HG02852 (cell line): ENCODE measurements around the gene RNF125.

ENCODE experiments used
- ATAC-seq: cut with Tn5 transposase; IDR thresholded peaks from one replicate; pipeline ENCODE4 v1.9.1; 2021; ENCODE audit warnings: mild to moderate bottlenecking, moderate library complexity; ENCODE audit not compliant: unreplicated experiment

RNF125 gene

GRCh38 chr18:32021756-32022564 lies 3.3 kb downstream of the RNF125 start:
- no peak for ATAC-seq

GRCh38 chr18:32025744-32026143 lies 7.1 kb downstream of the RNF125 start:
- no peak for ATAC-seq

GRCh38 chr18:32026491-32027086 lies 8.0 kb downstream of the RNF125 start:
- ATAC-seq: no peak

GRCh38 chr18:32029558-32029957 lies 10.9 kb downstream of the RNF125 start:
- no peak for ATAC-seq

DNA sequence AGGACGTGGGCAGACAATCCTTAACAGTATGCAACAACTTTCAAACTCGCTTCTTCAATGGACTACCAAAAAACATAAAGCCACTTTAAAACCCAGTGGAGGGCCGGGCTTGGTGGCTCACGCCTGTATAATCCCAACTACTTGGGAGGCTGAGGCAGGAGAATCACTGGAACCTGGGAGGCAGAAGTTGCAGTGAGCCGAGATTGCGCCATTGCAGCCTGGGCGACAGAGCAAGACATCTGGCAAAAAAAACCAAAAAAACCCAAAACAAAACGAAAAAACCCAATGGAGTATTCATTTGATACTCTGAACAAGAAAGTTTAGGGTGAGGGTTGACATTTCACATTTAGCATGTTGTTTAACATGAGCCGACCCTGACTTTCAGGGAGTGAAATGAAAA lies 14.0 kb downstream of the RNF125 start:
- no peak for ATAC-seq

DNA sequence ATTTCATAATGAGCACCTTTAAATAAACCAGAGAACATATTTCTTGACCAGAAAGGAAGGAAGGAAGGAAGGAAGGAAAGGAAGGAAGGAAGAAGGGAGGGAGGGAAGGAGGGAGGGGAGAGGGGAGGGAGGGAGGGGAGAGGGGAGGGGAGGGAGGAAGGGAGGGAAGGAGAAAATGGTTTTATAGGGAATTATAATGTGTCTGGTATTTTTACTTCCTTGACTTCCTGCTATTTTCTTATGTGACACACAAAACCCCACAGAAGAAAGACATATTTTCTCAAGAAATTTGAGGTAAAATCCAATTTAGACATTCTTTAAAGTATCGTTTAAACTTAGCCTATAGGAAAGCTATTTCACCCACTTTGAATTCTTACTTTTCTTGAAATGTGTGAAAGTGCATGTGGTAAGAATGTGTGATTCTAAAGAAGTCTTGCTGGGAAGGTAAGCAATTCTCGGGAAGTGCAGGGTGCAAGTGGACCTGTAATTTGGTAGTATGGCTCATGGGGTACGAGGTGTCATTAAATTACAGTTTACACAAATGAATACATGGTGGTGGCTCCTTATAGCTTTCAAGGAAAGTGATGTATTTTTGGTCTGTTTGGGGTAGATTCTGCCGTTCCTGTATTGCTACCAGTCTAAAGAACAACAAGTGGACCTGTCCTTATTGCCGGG lies 18.0 kb downstream of the RNF125 start:
- ATAC-seq: no peak

GRCh38 chr18:32037616-32038015 lies 19.0 kb downstream of the RNF125 start:
- no peak for ATAC-seq

GRCh38 chr18:32040936-32041335 lies 22.3 kb downstream of the RNF125 start:
- ATAC-seq: peak; percentile 83

- ATAC-seq: no peak
Observed at GRCh38 chr18:32042337-32042736, 23.7 kb downstream of the RNF125 start.

DNA sequence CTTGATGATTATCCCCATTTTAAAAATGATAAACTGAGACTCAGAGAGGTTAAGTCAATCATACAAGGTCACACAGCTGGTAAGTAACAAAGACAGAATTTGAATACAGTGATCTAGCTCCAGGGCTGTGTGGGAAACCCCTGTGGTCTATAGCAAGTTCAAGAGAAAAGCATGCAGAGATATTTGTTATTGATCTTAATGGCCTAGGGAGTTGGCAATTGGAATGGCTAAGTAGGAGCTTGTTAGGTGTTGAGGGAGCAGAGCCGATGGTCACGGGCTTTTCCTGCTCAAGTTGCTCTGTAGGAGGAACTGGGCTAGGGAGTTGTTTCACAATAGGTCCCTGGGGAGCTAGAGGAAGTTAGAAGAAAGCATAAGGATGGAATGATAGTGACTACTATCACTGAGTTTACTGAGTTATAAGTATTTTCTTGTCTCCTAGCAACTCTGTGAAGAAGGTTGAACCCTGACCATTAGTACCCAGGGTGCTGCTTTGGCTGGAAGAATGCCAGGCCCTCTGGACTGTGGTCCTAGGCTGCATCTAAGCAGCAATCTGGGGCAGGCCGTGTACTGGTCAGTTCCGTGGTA lies 30.0 kb downstream of the RNF125 start:
- peak; percentile 67 for ATAC-seq

GRCh38 chr18:32049393-32050171 lies 31.0 kb downstream of the RNF125 start:
- ATAC-seq: no peak

DNA sequence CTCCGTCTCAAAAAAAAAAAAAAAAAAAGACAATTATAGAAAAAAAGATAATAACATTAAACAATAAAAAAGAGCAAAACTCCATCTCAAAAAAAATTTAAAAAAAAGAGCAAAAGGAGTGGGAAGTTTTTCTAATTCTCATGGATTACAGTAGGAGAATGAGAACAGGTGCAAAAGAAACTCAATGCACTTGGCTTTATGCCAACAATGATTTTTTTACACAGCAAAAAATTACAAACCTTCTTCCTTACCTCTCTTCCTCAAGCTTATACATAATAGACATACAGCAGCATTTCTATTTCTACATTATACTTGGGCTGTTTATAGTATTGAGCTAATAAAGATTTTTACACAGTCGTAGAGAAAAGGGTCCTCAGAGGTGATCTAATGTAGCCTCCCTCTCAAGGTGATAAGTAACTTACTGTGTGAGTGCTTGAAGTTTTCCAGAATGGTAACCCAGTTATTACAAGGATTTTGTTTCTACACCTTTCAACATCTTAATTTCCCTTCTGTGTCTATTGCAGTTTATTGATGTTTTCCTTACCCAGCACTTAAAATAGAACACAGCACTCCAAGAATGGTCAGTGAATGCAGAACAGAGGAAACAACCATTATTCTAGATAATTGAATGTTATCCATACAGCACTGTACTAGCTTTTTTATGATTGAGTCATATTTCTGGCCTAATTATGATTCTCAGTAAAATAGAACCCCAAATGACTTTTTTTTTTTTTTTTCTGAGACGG lies 38.2 kb downstream of the RNF125 start:
- ATAC-seq: no peak

- ATAC-seq: no peak
Observed at GRCh38 chr18:32057624-32058165, 39.1 kb downstream of the RNF125 start.

DNA sequence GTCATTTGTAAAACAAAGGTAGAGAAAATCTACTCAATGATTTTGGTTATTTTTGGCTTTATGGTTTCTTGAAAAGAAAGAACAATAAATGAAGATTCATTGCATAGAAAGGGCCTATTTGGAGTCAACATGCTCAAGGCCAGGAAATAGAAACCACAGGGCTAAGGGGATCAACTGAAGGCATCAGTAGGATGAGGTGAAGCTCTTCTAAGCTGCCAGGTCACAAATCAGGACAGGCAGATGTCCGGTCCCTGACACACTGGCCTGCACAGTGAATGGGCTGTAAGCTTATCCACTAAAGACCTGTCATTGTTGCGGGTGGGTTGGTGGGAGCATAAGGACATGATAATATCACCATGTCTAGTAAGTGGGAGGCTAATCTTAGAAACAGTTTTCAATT lies 41.4 kb downstream of the RNF125 start:
- no peak for ATAC-seq

GRCh38 chr18:32067375-32068167 lies 48.9 kb downstream of the RNF125 start:
- ATAC-seq: no peak

DNA sequence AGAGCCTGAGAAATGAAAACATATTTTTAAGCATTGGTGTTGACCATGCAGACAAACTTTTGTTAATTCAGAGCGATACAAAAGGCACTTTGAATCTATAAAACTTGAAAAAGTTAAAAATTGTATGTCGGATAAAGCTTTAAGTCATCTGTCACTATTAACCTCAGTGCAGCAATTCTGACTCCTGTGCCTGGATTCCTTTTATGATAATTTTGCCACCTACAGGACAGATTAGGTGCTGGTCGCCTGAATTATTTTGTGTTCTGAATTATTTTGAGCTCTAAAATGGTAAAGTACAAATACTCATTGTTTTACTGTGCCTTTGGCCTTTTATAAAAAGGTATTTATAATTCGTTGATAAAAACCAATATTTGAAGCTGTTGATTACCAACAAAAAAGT lies 53.7 kb downstream of the RNF125 start:
- peak; percentile 72 for ATAC-seq

GRCh38 chr18:32074206-32074605 lies 55.6 kb downstream of the RNF125 start:
- no peak for ATAC-seq

GRCh38 chr18:32078845-32079244 lies 60.2 kb downstream of the RNF125 start:
- ATAC-seq: no peak

DNA sequence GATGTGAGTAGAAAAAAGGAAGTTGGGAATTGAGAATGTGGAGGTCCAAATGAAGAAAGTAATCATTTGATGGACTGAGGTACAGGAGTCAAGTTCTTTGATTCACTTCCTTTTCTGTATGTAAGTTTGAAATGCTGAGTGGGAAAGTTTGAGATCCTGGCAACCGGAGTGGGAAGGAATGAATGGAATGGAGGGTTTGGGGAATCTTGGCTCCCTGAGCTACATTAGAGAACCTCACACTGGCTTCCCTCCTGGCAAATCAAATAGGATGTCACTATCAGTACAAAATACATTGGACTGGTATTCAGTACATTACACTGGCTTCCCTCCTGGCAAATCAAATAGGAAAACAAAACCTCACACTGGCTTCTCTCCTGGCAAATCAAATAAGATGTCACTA lies 63.3 kb downstream of the RNF125 start:
- ATAC-seq: no peak
